ENCODE results near the gene AKNAD1.
"Not testable (repeated sequence)": the region's sequence is repeated elsewhere in the genome, so short reads cannot be mapped to it uniquely, and the experiment has no call there.

Gene AKNAD1

GRCh38 chr1:108829498-108829916 is 27.4 kb downstream of the AKNAD1 start:
- no peak for DNase-seq

- peak; percentile 30 to 62 for DNase-seq
Observed at GRCh38 chr1:108828074-108828961, 28.6 kb downstream of the AKNAD1 start.

DNA sequence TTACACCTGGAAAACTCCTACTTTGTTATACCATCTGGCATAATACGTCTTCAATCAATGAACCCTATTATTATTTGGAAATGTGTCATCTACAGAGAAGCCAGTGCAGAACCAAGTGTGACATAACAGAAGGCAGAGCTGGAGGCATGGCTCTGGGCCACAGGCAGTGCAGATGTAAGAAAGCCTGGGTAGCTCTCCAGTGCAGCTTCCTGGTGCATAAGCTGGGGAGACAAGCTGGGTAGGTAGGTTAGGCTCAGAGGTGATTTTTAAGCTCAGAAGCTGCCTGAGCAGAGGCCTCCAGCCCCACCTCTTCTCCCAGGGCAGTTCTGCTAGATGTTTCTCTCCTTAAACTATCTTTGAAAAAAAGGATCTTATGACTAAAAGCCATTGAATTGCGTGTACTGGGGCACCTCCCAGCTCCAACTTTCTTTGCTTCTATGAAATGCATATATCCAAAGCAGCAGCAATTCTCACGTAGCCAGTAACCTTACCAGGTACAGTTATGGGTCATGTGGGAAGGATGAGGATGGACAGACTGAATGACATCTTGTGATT is 30.7 kb downstream of the AKNAD1 start:
- DNase-seq: no peak

- DNase-seq: no peak
Observed at GRCh38 chr1:108824051-108824450, 32.8 kb downstream of the AKNAD1 start.

GRCh38 chr1:108823632-108824031 is 33.3 kb downstream of the AKNAD1 start:
- no peak for DNase-seq

DNA sequence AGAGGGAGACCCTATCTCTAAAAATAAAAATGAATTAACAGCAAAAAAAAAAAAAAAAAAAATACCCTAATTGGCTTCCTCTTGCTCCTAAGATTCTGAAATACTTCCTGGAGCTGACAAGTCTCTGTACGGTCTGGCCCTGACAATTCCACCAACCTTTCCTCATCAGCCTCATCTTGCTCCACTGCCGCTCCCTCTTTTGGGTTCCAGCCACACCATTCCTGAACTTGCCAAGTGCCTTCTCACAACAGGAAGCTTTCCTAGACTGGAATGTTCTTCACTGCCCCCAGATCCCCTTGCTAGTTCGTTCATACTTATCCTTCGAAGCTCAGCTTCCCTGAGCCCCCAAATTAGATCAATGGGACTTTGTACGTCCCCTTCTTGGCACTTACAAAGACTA is 37.0 kb downstream of the AKNAD1 start:
- DNase-seq: no peak

DNA sequence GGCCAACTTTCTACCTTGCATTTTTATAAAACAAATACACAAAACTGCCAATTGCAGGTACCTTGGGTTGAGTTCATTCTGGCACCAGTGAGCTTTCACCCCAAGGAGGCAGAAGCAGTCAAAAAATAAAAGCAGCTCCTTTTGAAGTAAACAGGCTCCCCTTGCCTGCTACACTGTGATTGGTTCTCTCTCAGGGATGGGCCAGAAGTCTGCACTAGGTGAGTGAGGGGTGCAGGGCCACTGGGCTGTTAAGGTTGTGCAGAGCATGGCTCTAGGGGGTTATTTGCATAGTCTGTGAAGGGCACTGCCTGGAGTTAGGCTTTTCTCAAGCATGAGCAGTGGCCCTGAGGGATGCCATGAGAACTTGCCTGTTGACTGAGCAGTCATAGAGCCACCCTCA is 39.1 kb downstream of the AKNAD1 start:
- no peak for DNase-seq

DNA sequence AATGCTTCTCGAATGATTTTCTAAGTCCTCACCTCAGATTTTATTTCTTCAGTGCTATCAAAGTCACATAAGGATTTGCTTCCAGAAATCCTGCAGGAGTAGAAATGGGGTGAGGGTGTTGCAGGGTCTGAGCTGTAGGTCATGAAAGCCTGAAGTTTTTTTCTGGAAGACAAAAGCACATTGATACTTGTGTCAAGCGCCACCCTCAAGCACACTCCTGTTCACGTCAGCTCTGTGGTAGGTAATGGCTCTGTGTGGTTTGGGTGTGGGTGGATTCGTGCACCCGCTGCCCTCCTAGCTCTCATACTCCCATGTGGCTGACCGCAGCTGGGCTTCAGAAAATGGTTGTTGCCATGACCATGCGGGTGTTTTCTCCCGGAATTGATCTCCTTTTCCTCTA is 39.9 kb downstream of the AKNAD1 start:
- DNase-seq: no peak

DNA sequence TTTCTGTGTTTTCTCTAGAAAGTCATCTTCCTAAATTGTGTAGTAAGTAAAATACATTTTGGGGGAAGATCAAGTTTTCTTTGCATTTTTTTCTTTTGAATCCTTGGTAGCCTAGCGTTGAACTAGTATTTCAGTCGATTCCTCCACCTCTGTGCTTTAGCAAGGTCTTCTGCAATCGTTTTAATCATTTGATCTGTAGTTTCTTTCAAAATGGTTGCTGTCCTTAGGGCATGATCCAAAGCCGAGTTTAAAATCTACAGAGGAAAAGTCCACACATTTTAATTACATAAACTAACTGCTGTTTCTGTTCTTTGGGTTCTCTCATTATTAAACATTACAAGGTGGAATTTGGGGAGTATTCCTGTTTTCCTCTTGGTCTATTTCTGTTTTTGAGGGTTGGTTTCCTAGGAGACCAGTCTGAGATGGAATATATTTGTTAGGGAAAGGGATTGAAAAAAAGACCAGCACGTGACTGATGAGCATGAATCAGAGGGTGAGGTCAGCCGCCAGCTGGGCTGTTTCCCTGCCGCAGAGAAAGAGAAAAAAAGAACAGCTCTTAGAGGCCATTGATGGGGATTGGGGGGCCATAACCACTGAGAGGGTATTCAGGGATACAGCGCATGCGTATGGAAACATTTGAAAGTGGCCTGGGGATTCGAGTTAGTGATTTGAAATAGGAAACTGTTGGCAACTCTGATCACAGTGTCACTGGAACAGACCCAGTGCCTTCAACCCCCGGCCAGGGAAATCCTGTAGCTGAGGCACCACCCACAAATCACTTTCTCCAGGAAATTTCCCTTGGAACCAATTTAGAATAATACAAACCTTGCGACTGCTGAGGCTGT is 40.6 kb downstream of the AKNAD1 start:
- DNase-seq: peak; percentile 16 to 40

- no peak for DNase-seq
Observed at GRCh38 chr1:108815566-108815965, 41.3 kb downstream of the AKNAD1 start.

- DNase-seq: no peak
Observed at GRCh38 chr1:108814343-108815125, 42.4 kb downstream of the AKNAD1 start.

- DNase-seq: no peak
Observed at GRCh38 chr1:108813326-108813725, 43.6 kb downstream of the AKNAD1 start.

- no peak for DNase-seq
Observed at GRCh38 chr1:108811611-108812010, 45.3 kb downstream of the AKNAD1 start.

- no peak for DNase-seq
Observed at GRCh38 chr1:108808438-108808837, 48.5 kb downstream of the AKNAD1 start.

- no peak for DNase-seq
Observed at GRCh38 chr1:108803548-108803947, 53.3 kb downstream of the AKNAD1 start.

- no peak for DNase-seq
Observed at GRCh38 chr1:108801101-108801500, 55.8 kb downstream of the AKNAD1 start.

GRCh38 chr1:108799001-108799400 is 57.9 kb downstream of the AKNAD1 start:
- DNase-seq: no peak

DNA sequence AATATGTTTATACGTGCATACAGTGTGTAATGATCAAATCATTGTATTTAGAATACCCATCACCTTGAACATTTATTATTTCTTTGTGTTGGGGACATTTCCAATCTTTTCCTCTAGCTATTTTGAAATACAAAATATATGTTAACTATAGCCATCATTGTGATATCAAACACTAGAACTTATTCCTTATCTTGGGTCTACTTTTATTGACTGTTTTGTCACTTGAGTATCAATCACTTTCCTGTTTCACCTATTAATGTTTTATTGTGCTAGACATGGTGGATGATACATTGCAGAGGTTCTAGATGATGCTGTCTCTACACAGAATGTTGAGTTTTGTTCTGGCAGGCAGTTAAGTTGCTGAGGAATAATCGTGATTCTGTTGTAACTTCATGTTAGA is 64.5 kb downstream of the AKNAD1 start:
- no peak for DNase-seq

- no peak for DNase-seq
Observed at GRCh38 chr1:108791790-108792189, 65.1 kb downstream of the AKNAD1 start.

DNA sequence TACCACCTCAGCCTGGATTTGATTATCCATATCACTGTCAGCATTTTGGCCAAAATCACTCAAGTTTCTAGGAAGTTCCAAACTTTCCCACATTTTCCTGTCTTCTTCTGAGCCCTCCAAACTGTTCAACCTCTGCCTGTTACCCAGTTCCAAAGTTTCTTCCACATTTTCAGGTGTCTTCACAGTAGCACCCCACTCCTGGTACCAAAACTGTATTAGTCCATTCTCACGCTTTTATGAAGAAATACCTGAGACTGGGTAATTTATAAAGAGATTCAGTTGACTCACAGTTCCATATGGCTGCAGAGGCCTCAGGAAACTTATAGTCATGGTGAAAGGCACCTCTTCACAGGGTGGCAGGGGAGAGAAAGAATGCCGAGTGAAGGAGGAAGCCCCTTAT is 71.0 kb downstream of the AKNAD1 start:
- no peak for DNase-seq

DNA sequence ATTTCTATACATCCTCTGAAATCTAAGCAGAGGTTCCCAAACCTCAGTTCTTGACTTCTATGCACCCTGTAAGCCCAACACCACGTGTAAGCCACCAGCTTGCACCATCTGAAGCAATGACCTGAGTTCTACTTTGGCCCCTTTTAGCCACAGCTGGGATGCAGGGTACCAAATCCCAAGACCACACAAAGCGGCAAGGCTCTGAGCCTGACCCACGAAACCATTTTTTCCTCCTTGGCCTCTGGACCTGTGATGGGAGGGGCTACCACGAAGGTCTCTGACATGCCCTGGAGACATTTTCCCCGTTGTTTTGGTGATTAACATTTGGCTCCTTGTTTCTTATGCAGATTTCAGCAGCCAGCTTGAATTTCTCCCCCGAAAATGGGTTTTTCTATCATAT is 71.6 kb downstream of the AKNAD1 start:
- DNase-seq: no peak

DNA sequence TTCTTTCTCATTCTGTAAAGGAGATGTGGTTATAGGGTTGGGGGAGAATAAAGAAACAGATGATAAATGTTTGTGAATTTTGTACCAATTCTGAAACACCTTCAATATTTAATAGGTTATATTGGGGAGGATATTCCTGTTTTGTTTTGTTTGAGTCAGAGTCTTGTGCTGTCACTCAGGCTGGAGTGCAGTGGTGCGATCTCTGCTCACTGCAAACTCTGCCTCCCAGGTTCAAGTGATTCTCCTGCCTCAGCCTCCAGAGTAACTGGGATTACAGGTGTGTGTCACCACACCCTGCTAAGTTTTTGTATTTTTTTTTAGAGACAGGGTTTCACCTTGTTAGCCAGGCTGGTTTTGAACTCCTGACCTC is 75.3 kb downstream of the AKNAD1 start:
- not testable (repeated sequence) for DNase-seq

Measured in inflammatory macrophage treated with lipopolysaccharide for 1 hour (primary cell).